ENCODE results near the gene EPAS1. TPM values are rescaled to one million over a fixed set of nuclear protein-coding genes. Genes with fewer than 3 reads are reported as not detected.

EPAS1 gene
- total and polyA plus RNA-seq, 3 donors from 2014 or later: 93.9 to 158 (median 142) TPM

DNA sequence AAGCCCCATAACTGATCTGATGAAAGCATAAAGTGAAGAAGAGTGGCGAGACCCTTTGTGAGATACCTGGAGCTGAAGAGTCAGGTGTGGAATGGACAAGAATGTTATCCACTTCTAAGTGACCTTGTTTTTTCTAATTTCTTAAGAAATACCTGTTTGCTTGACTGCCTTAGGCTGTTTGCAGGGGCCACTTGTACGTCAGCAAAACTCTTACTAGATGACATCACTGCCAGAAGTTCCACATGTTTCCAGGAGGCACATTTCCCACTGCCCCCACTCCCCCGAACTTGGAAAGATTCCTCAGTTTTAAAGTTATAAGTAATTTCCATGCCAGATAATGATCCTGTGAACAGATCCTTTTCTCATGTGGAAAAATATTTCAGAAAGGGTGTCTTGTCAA is 8.0 kb downstream of the EPAS1 start:
- Histone ChIP-seq H3K4me1 (peaks cover 18% of the 10 kb centered on the region), H3K27me3 (no peaks in the 10 kb centered on the region), H3K4me3 (no peak overlapping the region), H3K27ac (no peak overlapping the region), H3K36me3 (ENCODE audit: low read depth, missing control alignments) (no peaks in the 10 kb centered on the region), H3K9me3 (no peaks in the 10 kb centered on the region)
- no peak for DNase-seq
- intact Hi-C loops (cut with DNase I; ENCODE audit: low total_unique reads): no loop called here
- WGBS, 2 donors: 83 to 85% methylated on average over 3 of the region's 3 CpGs
- no peak for TF ChIP-seq POLR2A (IDR thresholded peaks at IDR 0.05)
- TF ChIP-seq, protein P1, sequence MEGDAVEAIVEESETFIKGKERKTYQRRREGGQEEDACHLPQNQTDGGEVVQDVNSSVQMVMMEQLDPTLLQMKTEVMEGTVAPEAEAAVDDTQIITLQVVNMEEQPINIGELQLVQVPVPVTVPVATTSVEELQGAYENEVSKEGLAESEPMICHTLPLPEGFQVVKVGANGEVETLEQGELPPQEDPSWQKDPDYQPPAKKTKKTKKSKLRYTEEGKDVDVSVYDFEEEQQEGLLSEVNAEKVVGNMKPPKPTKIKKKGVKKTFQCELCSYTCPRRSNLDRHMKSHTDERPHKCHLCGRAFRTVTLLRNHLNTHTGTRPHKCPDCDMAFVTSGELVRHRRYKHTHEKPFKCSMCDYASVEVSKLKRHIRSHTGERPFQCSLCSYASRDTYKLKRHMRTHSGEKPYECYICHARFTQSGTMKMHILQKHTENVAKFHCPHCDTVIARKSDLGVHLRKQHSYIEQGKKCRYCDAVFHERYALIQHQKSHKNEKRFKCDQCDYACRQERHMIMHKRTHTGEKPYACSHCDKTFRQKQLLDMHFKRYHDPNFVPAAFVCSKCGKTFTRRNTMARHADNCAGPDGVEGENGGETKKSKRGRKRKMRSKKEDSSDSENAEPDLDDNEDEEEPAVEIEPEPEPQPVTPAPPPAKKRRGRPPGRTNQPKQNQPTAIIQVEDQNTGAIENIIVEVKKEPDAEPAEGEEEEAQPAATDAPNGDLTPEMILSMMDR (IDR thresholded peaks at IDR 0.05): no peak

DNA sequence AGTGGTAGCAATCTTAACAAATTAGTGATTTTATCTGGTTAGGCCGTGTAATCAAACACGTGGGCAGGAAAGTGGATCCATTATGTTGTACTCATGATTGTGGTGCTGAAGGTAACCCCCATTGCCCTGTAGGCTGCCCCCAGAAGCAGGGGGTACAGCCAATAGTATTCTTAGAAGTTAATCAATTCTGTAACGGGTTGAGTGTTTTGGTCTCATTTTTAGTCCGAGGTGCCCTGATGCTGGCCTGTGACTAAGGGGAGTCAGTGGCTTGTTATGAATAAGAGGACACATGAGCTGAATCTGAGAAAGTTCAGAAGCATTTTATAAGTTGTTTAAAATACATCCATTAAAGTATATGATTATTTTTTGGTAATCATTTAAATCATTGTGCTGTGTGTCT is 8.6 kb downstream of the EPAS1 start:
- no peaks in the 10 kb centered on the region for H3K27me3 ChIP-seq
- DNase-seq: no peak
- intact Hi-C loops (cut with DNase I; ENCODE audit: low total_unique reads): no loop called here
- no peaks in the 10 kb centered on the region for H3K9me3 ChIP-seq
- no peak overlapping the region for H3K4me3 ChIP-seq
- H3K4me1 ChIP-seq: peaks cover 14% of the 10 kb centered on the region
- H3K27ac ChIP-seq: no peak overlapping the region
- TF ChIP-seq, protein P1 (IDR thresholded peaks at IDR 0.05): no peak
- TF ChIP-seq POLR2A (IDR thresholded peaks at IDR 0.05): no peak
- 77 to 84% methylated on average over 4 of the region's 4 CpGs for WGBS, 2 donors
- H3K36me3 ChIP-seq (ENCODE audit: low read depth, missing control alignments): no peaks in the 10 kb centered on the region

DNA sequence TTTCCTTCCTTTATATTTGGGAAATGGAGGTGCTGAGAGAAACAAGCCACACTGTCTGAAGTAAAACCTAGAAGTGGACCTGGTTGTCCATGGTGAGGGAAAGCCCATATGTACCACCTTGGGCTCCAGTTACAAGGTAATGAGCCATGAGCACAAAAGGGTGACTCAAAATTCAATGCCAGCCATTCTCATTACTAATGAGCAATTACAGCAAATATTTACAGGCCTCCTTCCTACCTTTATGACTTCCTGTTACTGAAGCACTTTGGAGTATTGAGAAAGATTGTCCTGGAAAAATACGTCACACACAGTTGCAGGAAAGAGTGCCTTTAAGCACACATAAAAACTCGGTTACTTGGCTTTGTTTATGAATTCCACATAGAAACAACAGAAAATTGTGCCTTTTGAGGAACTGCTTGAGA is 9.1 kb downstream of the EPAS1 start:
- Histone ChIP-seq H3K36me3 (ENCODE audit: low read depth, missing control alignments) (no peaks in the 10 kb centered on the region), H3K27me3 (no peaks in the 10 kb centered on the region), H3K4me1 (peaks cover 14% of the 10 kb centered on the region), H3K4me3 (no peak overlapping the region), H3K9me3 (no peaks in the 10 kb centered on the region), H3K27ac (no peak overlapping the region)
- DNase-seq: no peak
- TF ChIP-seq, protein P1 (IDR thresholded peaks at IDR 0.05): no peak
- no peak for TF ChIP-seq POLR2A (IDR thresholded peaks at IDR 0.05)
- intact Hi-C loops (cut with DNase I; ENCODE audit: low total_unique reads): no loop called here
- WGBS, 2 donors: 70% methylated on average over 2 of the region's 2 CpGs

DNA sequence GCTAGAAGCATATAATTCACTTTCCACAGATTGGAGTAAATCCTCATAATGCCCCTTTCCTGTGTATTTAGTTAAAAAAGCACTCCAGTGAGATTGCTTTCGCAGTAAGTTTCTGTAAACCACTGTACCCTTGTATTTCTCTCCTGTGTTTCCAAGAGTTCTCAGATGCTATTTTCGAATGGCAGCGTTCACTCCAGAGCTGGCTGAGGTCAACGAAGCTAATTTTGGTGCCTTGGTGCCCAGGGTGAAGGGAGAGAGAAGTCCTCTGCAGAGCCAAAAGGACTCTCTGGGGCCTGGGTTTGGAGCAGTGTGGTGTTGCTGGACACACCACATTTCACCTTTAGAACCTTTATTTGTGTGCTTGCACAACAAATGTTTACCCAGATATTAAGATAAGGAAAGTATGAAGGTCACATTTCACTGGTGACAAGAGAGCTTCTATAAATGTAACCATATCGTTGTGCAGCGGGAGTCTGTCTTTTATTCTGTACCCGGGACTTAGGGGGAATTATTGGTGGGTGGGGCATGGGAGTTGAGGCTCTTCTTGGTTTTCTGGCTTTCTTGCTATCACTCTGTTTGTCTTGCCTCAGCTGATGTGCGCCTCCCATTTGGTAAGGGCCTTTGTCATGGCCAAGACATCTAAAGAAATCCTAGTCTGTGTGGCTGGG is 9.9 kb downstream of the EPAS1 start:
- Histone ChIP-seq H3K27me3 (no peaks in the 10 kb centered on the region), H3K27ac (peak overlapping the region in 1 of 2 donors; percentile 52), H3K4me1 (peaks cover 14% of the 10 kb centered on the region), H3K4me3 (no peak overlapping the region), H3K9me3 (no peaks in the 10 kb centered on the region), H3K36me3 (ENCODE audit: low read depth, missing control alignments) (no peaks in the 10 kb centered on the region)
- intact Hi-C loops (cut with DNase I; ENCODE audit: low total_unique reads): no loop called here
- no peak for TF ChIP-seq POLR2A (IDR thresholded peaks at IDR 0.05)
- TF ChIP-seq, protein P1 (IDR thresholded peaks at IDR 0.05): no peak
- no peak for DNase-seq
- WGBS, 2 donors: 69 to 79% methylated on average over 8 of the region's 8 CpGs

DNA sequence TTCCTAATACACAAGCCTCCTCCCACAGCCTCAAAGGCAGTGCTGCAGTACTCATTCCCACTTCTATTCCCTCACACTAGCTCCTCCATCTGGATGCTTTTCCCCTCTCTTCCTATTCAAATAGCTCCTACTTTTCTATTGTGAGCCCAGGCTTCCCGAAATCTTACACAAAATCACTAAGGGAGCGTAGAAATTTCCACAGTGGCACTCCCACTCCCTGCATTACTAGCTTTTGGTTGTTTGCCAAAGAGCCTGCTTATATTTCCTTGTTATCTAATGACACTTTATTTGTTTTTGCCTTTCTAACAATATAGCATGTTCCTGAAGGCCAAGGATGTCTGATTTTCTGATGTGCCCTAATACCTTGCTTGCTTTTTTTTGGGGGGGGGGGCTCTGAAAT is 10.9 kb downstream of the EPAS1 start:
- no peak for DNase-seq
- H3K4me3 ChIP-seq: no peak overlapping the region
- intact Hi-C loops (cut with DNase I; ENCODE audit: low total_unique reads): no loop called here
- no peaks in the 10 kb centered on the region for H3K27me3 ChIP-seq
- H3K9me3 ChIP-seq: no peaks in the 10 kb centered on the region
- 46 to 63% methylated on average over 2 of the region's 2 CpGs for WGBS, 2 donors
- no peak for TF ChIP-seq POLR2A (IDR thresholded peaks at IDR 0.05)
- TF ChIP-seq, protein P1 (IDR thresholded peaks at IDR 0.05): no peak
- H3K4me1 ChIP-seq: peaks cover 19% of the 10 kb centered on the region
- H3K36me3 ChIP-seq (ENCODE audit: low read depth, missing control alignments): no peaks in the 10 kb centered on the region
- no peak overlapping the region for H3K27ac ChIP-seq

Measured in testis (tissue), 3 donors.